ENCODE data around the gene STAT3.
"Not testable (repeated sequence)": the region's sequence is repeated elsewhere in the genome, so short reads cannot be mapped to it uniquely, and the experiment has no call there.

Gene STAT3

DNA sequence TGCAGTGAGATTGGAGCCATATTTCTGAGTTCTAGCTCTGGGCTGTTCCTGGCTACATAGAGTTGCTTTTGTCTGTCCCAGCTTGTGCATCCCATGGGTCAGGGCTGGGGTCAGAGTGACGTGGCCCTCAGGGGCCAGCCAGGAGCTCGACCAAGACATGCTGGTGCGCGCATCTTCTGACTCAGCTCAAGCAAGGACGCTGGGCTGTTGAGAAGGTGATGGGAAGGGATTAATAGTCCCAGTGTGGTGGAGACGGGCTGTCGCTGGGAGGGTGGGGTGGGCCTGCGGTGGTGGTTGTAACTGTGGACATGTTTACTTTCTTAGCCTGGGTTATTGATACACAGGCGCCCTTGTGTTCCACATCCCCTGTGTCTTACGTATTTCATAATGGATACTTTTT, 90.5 kb downstream of the STAT3 start:
- DNase-seq (ENCODE audit: low read depth): not testable (repeated sequence)

DNA sequence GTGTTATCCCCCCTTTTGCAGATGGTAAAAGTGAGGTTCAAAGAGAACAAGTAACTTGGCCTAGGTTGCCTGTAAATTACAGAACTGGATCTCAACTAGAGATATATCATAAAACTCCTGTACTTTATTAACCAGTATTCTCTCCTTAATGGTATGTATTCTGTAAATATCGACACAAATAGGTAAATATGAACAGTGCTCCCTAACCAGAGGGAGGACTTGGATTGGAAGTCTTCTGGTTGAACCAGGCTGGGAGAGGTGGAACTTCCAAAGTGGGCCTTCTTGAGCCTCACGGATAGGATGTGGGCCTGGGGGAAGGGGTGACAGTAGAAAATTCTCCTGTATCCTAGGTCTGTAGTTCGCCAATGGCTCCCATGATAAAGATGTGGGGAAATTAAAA, 92.2 kb downstream of the STAT3 start:
- DNase-seq (ENCODE audit: low read depth): no peak

DNA sequence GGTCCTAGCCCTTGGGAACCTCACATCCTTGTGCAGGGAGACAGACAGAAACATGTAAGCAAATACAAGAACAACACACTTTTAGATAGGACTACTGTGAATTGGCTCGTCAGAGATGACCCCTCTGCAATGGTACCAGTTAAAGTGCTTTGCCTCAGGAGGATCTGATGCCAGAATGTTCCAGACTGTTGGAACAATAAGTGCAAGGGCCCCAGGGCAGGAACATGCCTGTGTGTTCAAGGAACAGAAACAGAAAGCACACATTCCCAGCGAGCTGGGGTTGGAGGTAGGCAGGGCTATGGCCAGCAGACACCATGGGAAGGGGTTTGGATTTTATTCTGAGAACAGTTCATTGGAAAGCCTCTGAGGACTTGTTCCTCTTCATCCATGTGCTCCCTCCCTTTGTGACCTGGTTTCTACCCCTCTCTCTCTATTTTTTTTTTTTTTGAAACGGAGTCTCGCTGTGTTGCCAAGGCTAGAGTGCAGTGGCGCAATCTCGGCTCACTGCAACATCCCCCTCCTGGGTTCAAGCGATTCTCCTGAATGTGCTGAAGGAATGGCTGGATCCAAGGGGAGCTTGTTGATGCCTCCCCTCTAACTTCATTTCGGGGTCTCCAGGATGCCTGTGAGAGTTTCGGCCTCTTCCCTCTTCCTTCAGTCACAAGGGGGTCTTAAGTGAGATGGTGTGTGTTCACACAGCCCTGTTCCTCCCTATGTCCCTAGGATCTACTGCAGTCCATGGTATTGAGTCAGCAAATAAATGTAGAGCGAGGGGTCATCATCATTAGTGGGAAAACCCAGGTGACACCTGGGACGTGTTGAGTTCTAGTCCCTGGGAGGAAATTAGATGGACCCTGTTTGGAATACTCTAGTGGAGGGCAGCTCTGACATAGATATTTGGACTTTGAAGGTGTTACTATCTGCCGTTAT, 93.5 kb downstream of the STAT3 start:
- no peak for DNase-seq (ENCODE audit: low read depth)

DNA sequence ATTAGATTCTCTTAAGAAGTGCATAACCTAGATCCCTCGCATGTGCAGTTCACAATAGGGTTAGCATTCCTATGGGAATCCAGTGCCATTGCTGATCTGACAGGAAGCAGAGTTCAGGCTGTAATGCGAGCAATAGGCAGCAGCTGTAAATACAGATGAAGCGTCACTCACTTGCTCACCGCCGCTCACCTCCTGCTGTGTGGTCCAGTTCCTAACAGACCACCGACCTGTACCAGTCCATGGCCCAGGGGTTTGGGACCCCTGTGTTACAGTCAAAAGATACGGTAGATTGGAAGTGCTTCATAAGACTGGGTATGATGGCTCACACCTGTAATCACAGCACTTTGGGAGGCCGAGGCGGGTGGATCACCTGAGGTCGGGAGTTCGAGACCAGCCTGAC, 97.1 kb downstream of the STAT3 start:
- DNase-seq (ENCODE audit: low read depth): no peak

DNA sequence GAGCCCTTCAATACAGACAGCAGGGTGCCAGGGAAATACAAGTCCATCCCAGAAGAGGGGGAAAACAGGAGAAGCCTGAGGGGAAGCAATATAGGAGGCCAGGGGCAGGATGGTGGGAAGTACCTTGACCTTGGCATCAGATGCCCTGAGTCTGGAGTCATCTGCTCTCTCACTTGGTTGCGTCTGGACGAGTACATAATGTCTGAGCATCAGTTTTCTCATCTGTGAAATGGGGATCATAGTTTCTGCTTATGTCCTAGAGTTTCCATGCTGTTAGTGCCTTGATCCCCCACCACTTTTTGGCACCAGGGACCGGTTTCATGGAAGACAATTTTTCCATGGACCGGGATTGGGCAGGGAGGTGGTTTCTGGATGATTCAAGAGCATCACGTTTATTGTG, 97.7 kb downstream of the STAT3 start:
- no peak for DNase-seq (ENCODE audit: low read depth)

DNA sequence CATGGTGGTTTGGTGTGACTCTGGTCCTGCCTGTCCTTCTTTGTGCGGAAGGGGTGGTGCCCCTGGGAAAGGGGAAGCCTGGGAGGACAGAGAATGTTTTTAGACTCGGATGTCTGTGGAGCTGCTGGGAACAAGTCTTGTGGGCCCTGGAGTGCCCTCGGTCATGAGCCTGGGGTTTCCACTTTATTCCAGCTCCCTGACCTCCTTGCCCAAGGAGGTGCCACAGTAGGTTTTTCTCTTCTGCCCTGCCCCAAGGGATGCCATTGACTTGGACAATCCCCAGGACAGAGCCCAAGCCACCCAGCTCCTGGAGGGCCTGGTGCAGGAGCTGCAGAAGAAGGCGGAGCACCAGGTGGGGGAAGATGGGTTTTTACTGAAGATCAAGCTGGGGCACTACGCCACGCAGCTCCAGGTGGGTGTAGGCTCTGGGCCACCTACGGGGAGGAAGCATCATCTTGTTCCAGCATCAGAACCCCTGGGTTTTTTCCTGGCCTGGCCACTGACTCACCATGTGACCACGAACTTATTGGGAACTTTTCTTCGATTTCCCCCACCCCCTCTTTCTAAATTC, 98.5 kb downstream of the STAT3 start:
- no peak for DNase-seq (ENCODE audit: low read depth)

DNA sequence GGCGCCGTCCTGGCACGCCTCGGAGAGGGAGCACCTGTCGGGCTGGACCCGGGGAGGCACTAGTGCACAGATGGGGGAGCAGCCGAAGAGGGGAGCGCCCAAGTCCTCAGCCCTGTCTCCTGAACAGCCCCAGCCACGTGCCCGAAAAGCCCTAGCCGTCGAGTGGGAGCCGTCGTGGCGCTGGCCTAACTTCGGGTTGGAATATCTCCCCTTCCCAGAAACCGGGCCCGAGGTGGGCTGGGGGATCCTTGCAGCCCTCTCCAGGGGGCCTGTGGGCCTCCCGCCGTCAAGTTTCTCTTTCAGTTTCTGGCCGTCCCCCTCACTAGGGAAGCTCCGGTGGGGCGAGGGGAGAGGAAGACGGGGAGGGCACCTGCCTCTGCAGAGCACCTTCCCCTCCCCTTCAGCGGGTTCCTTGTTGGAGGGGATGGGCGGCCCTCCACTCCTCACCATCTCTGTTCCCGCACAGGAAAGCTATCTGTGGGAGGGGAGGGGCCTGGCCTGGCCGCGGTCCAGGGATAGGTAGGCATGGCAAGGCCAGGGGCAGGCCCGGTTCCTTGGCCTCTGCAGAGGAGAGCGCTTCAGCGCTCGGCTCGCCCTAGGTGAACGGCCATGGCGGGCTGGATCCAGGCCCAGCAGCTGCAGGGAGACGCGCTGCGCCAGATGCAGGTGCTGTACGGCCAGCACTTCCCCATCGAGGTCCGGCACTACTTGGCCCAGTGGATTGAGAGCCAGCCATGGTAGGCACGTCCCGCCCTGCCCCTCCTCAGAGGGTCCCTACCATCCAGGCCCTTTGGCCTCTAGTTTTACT, 99.2 kb downstream of the STAT3 start:
- no peak for DNase-seq (ENCODE audit: low read depth)

DNA sequence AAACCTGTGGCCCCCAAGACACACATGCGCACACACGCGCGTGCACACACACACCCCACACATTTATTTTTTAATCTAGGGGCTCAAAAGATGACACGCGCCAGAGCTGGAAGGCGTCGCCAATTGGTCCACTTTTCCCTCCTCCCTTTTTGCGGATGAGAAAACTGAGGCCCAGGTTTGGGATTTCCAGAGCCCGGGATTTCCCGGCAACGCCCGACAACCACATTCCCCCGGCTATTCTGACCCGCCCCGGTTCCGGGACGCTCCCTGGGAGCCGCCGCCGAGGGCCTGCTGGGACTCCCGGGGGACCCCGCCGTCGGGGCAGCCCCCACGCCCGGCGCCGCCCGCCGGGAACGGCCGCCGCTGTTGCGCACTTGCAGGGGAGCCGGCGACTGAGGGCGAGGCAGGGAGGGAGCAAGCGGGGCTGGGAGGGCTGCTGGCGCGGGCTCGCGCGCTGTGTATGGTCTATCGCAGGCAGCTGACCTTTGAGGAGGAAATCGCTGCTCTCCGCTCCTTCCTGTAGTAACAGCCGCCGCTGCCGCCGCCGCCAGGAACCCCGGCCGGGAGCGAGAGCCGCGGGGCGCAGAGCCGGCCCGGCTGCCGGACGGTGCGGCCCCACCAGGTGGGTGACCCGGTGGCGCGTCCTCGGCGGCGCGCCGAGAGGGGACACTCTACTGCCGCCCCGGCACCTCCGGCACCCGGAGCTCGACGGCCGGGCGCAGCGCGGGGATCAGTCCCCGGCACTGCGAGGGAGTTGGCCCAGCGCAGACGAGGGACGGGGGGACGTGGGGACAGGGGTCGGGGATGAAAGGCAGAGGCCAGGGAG, 100.1 kb downstream of the STAT3 start, which contains the start of gene STAT5A:
Gene STAT5A, plus strand, starts transcription at position 522 of the 826 bp plus-strand sequence. CDS start 914 bp downstream, outside the sequence.
- DNase-seq (ENCODE audit: low read depth): no peak

DNA sequence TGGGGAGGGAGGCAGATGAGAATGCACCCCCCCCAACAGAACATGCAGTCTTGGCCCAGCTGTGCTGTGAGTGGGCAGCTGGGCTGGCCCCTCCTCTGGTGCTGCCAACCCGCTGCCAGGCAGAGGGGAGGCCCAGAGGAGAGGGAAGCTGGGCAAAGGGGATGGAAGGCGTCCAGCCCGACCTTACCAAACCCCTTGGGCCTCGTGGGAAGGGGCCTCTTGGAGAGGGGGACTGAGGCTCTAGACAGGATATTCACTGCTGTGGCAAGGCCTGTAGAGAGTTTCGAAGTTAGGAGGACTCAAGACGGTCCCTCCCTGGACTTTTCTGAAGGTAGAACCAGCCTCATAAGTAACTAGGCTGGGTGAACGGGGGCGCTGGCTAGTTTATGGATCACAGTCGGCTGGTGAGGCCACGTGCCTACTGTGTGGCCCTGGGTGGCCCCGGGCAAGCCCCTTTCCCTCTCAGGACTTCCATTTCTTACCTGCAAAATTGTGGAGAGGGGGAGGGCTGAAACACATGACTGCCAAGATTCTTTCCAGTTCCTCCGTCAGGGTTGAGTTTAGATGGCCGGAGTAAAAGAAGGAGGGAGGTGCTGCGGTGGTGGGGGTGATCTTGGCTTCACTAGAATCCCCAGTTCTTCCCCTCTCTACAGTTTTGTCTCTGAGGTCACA, 100.8 kb downstream of the STAT3 start:
- no peak for DNase-seq (ENCODE audit: low read depth)

DNA sequence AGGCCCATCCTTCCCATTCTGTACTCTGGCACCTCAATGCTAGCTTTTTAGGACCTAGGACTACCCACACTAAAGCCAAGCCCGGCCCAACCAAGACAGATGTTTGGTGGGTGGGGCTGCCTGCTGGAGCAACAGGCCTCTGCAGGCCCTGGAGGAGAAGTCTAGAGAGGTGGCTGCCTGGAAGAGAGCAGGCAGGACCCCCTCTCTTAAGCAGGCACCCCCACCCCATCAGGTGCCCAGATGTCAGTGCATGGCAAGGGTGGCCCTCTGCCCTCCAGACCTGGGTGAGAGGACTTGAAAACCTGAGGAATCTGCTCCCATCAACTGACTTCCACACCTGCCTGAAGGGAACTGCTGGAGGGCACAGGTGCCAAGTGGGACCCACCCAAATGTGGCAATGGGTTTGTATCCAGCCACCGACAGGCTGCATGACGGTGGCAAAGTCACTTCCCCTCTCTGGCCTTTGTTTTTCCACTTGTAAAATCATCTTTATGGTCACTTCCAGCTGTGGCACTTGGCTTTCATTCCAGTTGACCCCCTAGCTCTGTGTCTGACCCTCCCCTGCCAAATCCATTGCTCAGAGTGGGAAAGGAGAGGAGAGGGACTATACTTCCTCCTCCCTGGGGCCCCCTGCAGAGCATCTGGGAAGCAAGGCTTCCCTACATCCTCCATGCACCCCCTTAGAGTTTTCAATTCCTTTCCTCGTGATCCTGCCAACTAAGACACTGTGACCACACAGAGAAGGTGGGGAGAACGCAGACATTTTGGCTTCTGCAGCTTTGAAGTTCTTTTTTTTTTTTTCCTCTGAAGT, 101.6 kb downstream of the STAT3 start:
- no peak for DNase-seq (ENCODE audit: low read depth)

DNA sequence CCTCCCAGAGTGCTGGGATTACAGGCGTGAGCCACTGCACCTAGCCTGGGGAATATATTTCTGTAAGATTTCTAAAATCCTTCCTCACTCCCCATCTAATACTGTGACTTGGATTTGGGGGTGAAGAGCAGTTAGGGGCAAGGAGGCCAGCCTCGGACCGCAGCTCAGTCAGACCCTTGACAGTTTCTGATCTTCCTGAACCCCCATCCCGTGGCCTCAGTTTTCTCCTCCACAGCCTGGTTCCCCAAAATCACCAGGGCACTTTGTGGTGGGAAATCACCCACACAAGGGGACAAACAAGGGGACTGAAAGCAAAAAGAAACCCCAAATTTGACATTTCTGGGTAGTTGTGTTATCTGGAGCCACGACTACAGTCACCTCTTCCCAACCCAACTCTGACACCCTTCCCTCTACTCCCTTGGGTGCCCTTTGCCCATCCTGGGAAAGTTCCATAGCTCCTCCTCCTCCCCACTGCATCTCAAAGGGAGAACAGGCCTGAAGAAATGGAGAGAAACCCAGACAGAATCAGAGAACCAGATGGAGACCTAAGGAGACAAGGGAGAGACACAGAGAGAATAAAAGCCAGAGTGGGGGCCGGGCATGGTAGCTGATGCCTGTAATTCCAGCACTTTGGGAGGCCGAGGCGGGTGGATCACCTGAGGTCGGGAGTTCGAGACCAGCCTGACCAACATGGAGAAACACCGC, 102.7 kb downstream of the STAT3 start:
- DNase-seq (ENCODE audit: low read depth): no peak

DNA sequence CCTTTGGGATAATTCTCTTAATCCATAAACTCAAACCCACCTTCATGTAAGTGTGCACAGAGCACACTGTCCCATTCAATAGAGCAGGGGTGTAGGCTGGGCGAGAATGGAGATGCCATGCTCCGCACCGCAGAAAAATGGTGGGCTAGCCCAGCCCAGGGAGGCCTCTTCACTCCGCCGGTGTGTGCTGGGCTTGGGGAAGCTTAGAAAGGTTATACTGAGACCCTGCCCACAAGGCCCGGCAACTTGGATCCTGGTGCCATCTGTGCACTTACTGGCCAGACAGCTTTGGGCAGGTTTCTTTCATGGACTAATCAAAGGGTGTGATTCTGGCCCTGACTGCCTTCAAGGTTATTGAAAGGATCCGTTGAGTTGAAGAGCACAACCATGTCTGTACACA, 103.7 kb downstream of the STAT3 start:
- DNase-seq (ENCODE audit: low read depth): no peak

DNA sequence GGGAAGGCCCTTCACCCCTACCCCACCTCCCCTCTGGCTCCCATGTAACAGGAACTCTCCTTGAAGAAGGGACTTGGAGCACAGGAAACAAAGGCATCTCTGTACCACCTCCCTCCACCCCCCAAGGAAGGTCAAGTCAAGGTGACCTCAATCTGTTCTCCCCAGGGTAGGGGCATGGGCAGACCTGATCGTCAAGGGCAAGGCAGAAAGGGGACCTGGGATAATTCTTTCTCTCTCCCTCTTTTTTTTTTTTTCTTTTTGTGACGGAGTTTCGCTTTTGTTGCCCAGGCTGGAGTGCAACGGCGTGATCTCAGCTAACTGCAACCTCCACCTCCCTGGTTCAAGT, 104.2 kb downstream of the STAT3 start:
- no peak for DNase-seq (ENCODE audit: low read depth)

DNA sequence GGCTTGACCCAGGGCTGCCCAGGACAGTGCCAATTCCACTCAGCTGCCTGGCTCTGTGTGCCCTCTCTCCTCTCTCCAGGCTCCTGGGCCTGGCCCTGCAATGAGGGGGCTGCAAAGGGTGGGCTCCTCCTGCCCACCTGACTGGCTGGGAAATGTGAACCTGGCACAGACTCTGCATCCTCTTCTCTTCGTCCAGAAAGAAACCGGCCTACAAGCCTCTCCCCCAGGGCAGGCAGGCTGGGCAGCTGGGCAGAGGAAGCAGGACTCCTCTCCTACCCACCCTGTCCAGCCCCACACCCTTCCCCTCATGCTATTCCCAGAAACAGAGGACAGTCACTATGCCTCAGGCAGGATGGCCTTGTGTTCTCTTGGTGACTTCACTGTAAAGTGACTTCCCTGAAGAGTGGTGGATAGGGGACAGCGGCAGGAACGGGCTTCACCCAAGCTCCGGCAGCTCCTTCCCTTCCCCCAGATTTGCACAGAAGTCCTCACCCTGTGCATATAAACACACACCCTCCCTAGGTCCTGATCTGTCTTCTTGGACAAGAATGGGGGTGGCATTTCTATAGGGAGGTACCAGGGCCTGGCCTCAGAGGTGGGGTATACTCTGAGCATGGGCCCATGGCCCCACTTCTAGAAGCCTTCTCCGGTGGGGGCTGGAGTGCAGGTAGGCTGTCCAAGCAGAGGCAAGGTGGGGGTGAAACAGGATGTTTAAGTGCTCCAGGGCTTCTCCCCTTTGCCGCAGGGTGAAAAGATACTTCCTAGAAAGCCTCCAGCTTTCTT, 104.8 kb downstream of the STAT3 start:
- DNase-seq (ENCODE audit: low read depth): no peak

DNA sequence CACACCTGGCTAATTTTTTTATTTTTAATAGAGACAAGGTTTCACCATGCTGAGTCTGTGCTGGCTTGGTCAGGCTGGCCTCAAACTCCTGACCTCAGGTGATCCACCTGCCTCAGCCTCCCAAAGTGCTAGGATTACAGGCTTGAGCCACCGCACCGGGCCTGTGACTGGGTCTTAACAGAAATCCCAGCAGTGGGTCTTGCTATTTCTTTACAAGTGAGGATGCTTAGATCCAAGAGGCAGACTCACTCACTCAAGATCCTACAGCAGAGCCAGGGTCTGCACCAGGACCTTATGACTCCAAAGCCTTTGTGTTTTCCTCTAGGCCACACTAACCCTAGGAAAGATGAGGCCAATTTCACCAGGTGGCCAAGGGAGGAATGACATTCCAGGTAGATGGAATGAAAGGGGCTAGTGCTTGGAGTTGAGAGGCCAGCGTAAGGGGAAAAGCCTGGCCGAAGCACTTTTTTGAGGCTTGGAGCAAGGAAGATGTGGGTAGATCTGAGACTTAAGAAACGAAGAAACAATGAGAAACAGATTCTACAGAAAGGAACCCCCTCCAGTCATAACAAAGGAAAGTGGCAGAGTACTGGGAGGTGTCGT, 105.7 kb downstream of the STAT3 start:
- DNase-seq (ENCODE audit: low read depth): no peak

DNA sequence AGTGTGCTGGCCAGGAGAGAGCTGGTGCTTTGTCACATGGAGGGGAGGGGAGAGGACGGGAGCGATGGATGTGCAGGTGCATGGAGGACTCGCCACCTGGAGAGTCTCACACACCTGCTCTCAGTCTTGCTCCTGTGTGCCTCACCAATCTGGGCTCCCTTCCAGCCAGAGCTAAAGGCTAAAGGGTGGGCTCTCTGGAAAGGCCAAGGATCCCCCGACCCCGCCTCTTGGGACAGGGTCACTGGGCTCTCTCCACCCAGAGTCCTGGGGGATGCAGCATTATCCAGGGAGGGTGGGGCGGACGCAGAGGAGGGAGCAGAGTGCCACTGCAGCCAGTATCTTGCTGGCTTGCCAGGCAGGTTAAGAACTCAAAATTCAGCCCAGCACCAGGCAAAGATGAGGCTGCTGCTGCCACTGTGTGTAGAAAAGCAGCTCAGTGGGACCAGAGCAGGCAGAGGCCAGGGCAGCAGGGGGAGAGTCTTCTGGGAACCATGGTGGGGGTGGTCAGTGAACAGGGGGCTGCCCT, 106.6 kb downstream of the STAT3 start:
- no peak for DNase-seq (ENCODE audit: low read depth)

DNA sequence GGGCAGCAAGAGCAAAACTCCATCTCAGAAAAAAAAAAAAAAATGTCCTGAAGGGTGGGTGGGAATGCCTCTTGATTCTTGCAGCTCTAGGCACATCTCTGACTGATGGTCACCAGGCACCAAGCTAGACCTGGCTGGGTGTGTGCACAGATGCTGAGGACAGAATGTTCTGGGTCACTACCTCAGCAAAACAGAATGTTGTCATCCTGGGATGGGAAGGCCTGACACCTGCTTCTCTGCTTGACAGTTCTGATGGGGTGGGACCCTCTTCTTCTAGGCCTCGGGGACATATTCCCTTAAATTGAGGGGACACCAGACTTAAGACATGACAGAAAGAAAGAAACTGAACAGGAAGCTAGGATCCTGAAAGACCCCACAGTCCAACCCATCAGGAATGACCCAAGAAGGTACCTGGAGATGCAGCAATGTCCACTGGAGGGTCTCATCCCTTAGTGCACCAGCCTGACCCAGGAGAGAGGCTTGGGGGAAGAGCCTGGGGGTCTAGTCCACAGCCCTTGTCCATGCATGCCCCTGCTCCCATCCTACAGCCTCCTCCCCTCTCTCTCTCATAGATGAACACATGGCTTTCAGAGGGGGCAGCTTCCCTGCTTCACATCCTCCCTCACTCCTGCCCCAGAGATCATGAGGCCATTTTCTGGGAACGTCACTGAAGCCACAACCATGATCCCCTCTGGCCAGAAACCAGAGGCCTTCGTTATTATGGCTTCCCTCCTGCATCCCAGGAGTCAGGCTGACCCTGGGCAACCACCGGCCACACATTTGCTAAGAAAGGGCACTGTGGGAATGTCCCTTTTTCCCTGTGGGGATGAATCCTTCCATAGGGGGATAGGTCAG, 108.2 kb downstream of the STAT3 start:
- DNase-seq (ENCODE audit: low read depth): no peak

Data from non-pigmented ciliary epithelial cell (primary cell).